B cell (primary cell): ENCODE measurements around the gene ANKFN1. TPM values are rescaled to one million over a fixed set of nuclear protein-coding genes. Genes with fewer than 3 reads are reported as not detected.

Experiments
- ATAC-seq: fragments of 200-7000 bp; cut with Tn5 transposase; one replicate; pipeline ENCODE4 v1.10.0; 2021; ENCODE audit warnings: low read depth, mild to moderate bottlenecking, moderate number of reproducible peaks, moderate library complexity
- CTCF ChIA-PET: fragments of 350-600 bp; sonication (Branson Sonifier 250); formaldehyde crosslinking; loops from one replicate; lab custom pipeline; 2021; ENCODE audit warnings: antibody characterized with exemption, inconsistent platforms; lab: Charles Lee
- POLR2A ChIA-PET: fragments of 350-600 bp; sonication (Branson Sonifier 250); formaldehyde crosslinking; loops from one replicate; lab custom pipeline; 2021; ENCODE audit warnings: antibody characterized with exemption; lab: Charles Lee
- DNase-seq: peaks from one replicate; pipeline ENCODE4 v3.0.0; 2013
- H2AFZ ChIP-seq: 2 replicates; pipeline ENCODE4 v1.6.1; 2012; ENCODE audit warnings: mild to moderate bottlenecking, low read depth, low read length; ENCODE audit not compliant: insufficient read depth, poor library complexity, severe bottlenecking
- H3K27ac ChIP-seq, 2 donors: 1 replicate in 1 of 2; 2 replicates in 1 of 2; pipeline ENCODE4 v1.5.1; 2012 to 2013; ENCODE audit warnings: low read length in 2 of 2, mild to moderate bottlenecking in 2 of 2, moderate library complexity in 1 of 2
- H3K27me3 ChIP-seq, 4 experiments: fragments of 200-600 bp in 1 of 4; sonication (generic) in 1 of 4; replicated peaks in 1 of 4; 1 replicate in 2 of 4; 2 replicates in 2 of 4; pipeline versions ENCODE4 v1.6.1 to v1.7.0; 2013 to 2016; ENCODE audit warnings: low read length in 3 of 4, mild to moderate bottlenecking in 2 of 4, mixed read lengths in 1 of 4, moderate library complexity in 1 of 4; ENCODE audit not compliant: insufficient read depth in 4 of 4, control insufficient read depth in 3 of 4; ENCODE audit errors: control extremely low read depth in 1 of 4
- H3K36me3 ChIP-seq, 2 experiments: replicated peaks in 1 of 2; 1 replicate in 1 of 2; 2 replicates in 1 of 2; pipeline versions ENCODE4 v1.6.1 to v1.7.1; 2013; ENCODE audit warnings: low read length in 1 of 2; ENCODE audit not compliant: insufficient read depth in 2 of 2, control insufficient read depth in 1 of 2; ENCODE audit errors: control extremely low read depth in 1 of 2, extremely low read depth in 1 of 2
- H3K4me1 ChIP-seq, 2 donors: fragments of 200-600 bp in 1 of 2; sonication (generic) in 1 of 2; 1 replicate in 1 of 2; 2 replicates in 1 of 2; pipeline versions ENCODE4 v1.5.1 to v1.6.1; 2013 to 2017; ENCODE audit warnings: low read length in 2 of 2; ENCODE audit not compliant: control insufficient read depth in 2 of 2, insufficient read depth in 2 of 2
- H3K4me2 ChIP-seq: replicated peaks from 2 replicates; pipeline ENCODE3; 2012; ENCODE audit warnings: mild to moderate bottlenecking, low read depth, low read length; ENCODE audit not compliant: poor library complexity, severe bottlenecking
- H3K4me3 ChIP-seq, 5 experiments: fragments of 200-600 bp in 1 of 5; sonication (generic) in 1 of 5; 1 replicate in 3 of 5; 2 replicates in 2 of 5; pipeline versions ENCODE4 v1.5.1 to v1.7.0; 2011 to 2016; ENCODE audit warnings: low read length in 4 of 5, mild to moderate bottlenecking in 4 of 5, low read depth in 2 of 5, control low read depth in 1 of 5, moderate library complexity in 1 of 5; ENCODE audit not compliant: insufficient read depth in 1 of 5; ENCODE audit errors: control extremely low read depth in 1 of 5, extremely low read depth in 1 of 5
- H3K79me2 ChIP-seq: fragments of 200-600 bp; sonication (generic); one replicate; pipeline ENCODE4 v1.6.0; 2016; ENCODE audit warnings: low read length; ENCODE audit not compliant: control insufficient read depth, insufficient read depth
- H3K9ac ChIP-seq: fragments of 200-600 bp; sonication (generic); 2 replicates; pipeline ENCODE4 v1.6.1; 2017; ENCODE audit warnings: mild to moderate bottlenecking, low read length, moderate library complexity
- H3K9me3 ChIP-seq, 3 donors: one replicate each; pipeline versions ENCODE4 v1.6.1 to v1.7.1; 2013; ENCODE audit warnings: low read length in 2 of 3; ENCODE audit not compliant: control insufficient read depth in 2 of 3, insufficient read depth in 1 of 3; ENCODE audit errors: control extremely low read depth in 1 of 3
- H4K20me1 ChIP-seq: 2 replicates; pipeline ENCODE4 v1.6.0; 2012; ENCODE audit warnings: mild to moderate bottlenecking, low read length; ENCODE audit not compliant: insufficient read depth, control insufficient read depth, poor library complexity, severe bottlenecking
- H3K27ac Mint-ChIP-seq: one replicate; pipeline ENCODE4 v1.8.0; 2021; ENCODE audit warnings: mixed read lengths
- H3K27me3 Mint-ChIP-seq: one replicate; pipeline ENCODE4 v1.8.0; 2021; ENCODE audit warnings: mixed read lengths
- H3K4me1 Mint-ChIP-seq: one replicate; pipeline ENCODE4 v1.8.0; 2021; ENCODE audit warnings: mixed read lengths
- H3K4me3 Mint-ChIP-seq: one replicate; pipeline ENCODE4 v1.8.0; 2021; ENCODE audit warnings: mixed read lengths
- H3K9me3 Mint-ChIP-seq: one replicate; pipeline ENCODE4 v1.8.0; 2022; ENCODE audit warnings: mixed read lengths; ENCODE audit not compliant: insufficient read depth
- CTCF ChIP-seq: fragments of 200-600 bp; IDR thresholded peaks from one replicate; pipeline ENCODE4 v1.8.0; 2022; ENCODE audit warnings: antibody characterized with exemption, mild to moderate bottlenecking
- EZH2 ChIP-seq: IDR thresholded peaks from 2 replicates; pipeline ENCODE4 v1.6.1; 2012; ENCODE audit warnings: borderline replicate concordance, low read depth, mild to moderate bottlenecking, moderate library complexity, low read length; ENCODE audit not compliant: insufficient read depth, poor library complexity, severe bottlenecking
- WGBS: methylation state at CpG from one replicate; pipeline ENCODE4 v1.1.5; 2013; ENCODE audit warnings: missing lambda C conversion rate; ENCODE audit not compliant: insufficient coverage; 5-methylcytosine and 5-hydroxymethylcytosine counted together
- intact Hi-C: fragments of 100-400 bp; cut with micrococcal nuclease; formaldehyde crosslinking; loops from one replicate; pipeline ENCODE4 v1.10.0; 2022
- polyA minus RNA-seq: library from RNA; depleted of rRNA, polyadenylated mRNA; stranded (reverse); fragments of >200 nt; gene quantifications from 2 replicates; pipeline ENCODE4 v1.2.3, GENCODE V29; 2012
- polyA plus RNA-seq: library from polyadenylated mRNA; depleted of rRNA; stranded (reverse); fragments of >200 nt; gene quantifications from 2 replicates; pipeline ENCODE4 v1.2.3, GENCODE V29; 2012
- total RNA-seq, 2 donors: library from RNA; stranded (reverse); fragments of 120-200 nt in 1 of 2; gene quantifications; 1 replicate in 1 of 2; 2 replicates in 1 of 2; pipeline versions ENCODE4 v1.2.3 to v1.2.4, GENCODE V29; 2013 to 2022

The ANKFN1 gene, protein sequence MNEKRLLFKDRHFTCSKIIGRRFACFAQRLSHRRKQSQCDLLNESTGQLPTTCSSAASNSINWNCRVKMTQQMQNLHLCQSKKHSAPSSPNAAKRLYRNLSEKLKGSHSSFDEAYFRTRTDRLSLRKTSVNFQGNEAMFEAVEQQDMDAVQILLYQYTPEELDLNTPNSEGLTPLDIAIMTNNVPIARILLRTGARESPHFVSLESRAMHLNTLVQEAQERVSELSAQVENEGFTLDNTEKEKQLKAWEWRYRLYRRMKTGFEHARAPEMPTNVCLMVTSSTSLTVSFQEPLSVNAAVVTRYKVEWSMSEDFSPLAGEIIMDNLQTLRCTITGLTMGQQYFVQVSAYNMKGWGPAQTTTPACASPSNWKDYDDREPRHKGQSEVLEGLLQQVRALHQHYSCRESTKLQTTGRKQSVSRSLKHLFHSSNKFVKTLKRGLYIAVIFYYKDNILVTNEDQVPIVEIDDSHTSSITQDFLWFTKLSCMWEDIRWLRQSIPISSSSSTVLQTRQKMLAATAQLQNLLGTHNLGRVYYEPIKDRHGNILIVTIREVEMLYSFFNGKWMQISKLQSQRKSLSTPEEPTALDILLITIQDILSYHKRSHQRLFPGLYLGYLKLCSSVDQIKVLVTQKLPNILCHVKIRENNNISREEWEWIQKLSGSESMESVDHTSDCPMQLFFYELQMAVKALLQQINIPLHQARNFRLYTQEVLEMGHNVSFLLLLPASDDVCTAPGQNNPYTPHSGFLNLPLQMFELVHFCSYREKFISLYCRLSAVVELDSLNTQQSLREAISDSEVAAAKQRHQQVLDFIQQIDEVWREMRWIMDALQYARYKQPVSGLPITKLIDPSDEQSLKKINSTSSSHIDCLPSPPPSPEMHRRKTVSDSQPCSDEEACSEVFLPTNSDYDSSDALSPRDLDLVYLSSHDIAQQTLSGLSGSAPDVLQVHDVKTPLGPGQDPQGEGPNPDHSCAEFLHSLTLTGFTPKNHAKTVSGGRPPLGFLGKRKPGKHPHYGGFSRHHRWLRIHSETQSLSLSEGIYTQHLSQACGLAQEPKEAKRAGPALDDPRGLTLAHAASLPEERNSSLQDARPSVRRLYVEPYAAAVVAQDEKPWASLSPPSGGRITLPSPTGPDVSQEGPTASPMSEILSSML
- total RNA-seq (not detected in 2 replicates), polyA plus RNA-seq (not detected in 2 replicates), polyA minus RNA-seq (0.14 TPM in 1 of 2 replicates, not detected in the other)
- total RNA-seq (2013) = 0.02 TPM

GRCh38 chr17:56152874-56153602 is at the start of gene ANKFN1:
TSS of gene ANKFN1 (plus strand) at chr17:56153475. CDS start at chr17:56212668, 59,193 bp downstream.
- H3K27ac Mint-ChIP-seq = no peak within 1 kb of the TSS

More at GRCh38 chr17:56152874-56153602, at the start of gene ANKFN1:
- Mint-ChIP-seq H3K27me3 (no peaks in the 10 kb centered on the region), H3K4me1 (no peaks in the 10 kb centered on the region), H3K4me3 (no peak within 1 kb of the TSS), H3K9me3 (no peaks in the 10 kb centered on the region)
- H3K4me1 ChIP-seq = no peaks in the 10 kb centered on the region
- no peak for DNase-seq
- POLR2A ChIA-PET = no interaction called here
- H3K9ac ChIP-seq = no peak within 1 kb of the TSS
- H3K27me3 ChIP-seq = no peaks in the 10 kb centered on the region
- CTCF ChIA-PET = no interaction called here
- 86% methylated on average over 9 of the region's 11 CpGs for WGBS
- H3K79me2 ChIP-seq = no peaks in the 10 kb centered on the region
- H3K36me3 ChIP-seq = no peaks in the 10 kb centered on the region
- no peak for TF ChIP-seq EZH2
- TF ChIP-seq CTCF = no peak
- no peak for ATAC-seq
- intact Hi-C loops = no loop called here
- H2AFZ ChIP-seq = no peak within 1 kb of the TSS
- H3K4me2 ChIP-seq = no peak within 1 kb of the TSS
- H3K4me3 ChIP-seq = no peak within 1 kb of the TSS
- no peaks in the 10 kb centered on the region for H4K20me1 ChIP-seq
- no peak within 1 kb of the TSS for H3K27ac ChIP-seq
- H3K9me3 ChIP-seq = no peaks in the 10 kb centered on the region
